ENCODE results near the gene CCR7. TPM values are rescaled to one million over a fixed set of nuclear protein-coding genes. Genes with fewer than 3 reads are reported as not detected.
A peak's percentile ranks its signal among the peaks of the same experiment; 100 is the strongest.

CCR7 gene
- polyA plus RNA-seq, 1 of the 3 experiments (the other 2 are of a cell fraction): not detected

- peaks cover 14 to 32% of the 10 kb centered on the region in 2 experiments; a peak in 3 of 4 replicates for H3K4me1 ChIP-seq (ENCODE audit: control insufficient read depth in 1 of 2, insufficient read depth in 2 of 2, low read depth in 1 of 2, low read length in 1 of 2)
- H3K9me3 ChIP-seq: no peaks in the 10 kb centered on the region
- no peaks in the 10 kb centered on the region for H3K9me2 ChIP-seq
- H3K4me2 ChIP-seq: no peak overlapping the region
- ChIA-PET CTCF (interaction anchor here (4.3 kb wide), 1 partner anchor 39 kb away, joined by 19 read pairs; no protein-coding TSS in a partner anchor), POLR2A (no interaction called here)
- no peak overlapping the region for H2AFZ ChIP-seq (ENCODE audit: low read depth)
- TF ChIP-seq EP300 (IDR thresholded peaks at IDR 0.05; ENCODE audit: borderline replicate concordance in 1 of 2, low read depth in 1 of 2, low read length in 1 of 2) (no peak), USF1 (IDR thresholded peaks at IDR 0.05; ENCODE audit: borderline replicate concordance, low read depth) (no peak), ELF1 (IDR thresholded peaks at IDR 0.05) (no peak), GATA2 (CRISPR knock-in tag; IDR thresholded peaks at IDR 0.05) (no peak), SMC3 (IDR thresholded peaks at IDR 0.05; ENCODE audit: low read depth, low read length) (no peak), RFX5 (IDR thresholded peaks at IDR 0.05; ENCODE audit: low read length) (no peak), MEF2A (IDR thresholded peaks at IDR 0.05; ENCODE audit: borderline replicate concordance, low read depth) (no peak), JUND (IDR thresholded peaks at IDR 0.05) (no peak), FOSL2 (IDR thresholded peaks at IDR 0.05; ENCODE audit: borderline replicate concordance, low read depth) (no peak), NRF1 (IDR thresholded peaks at IDR 0.05; ENCODE audit: low read depth, low read length) (no peak), YY1 (IDR thresholded peaks at IDR 0.05; ENCODE audit: low read depth) (no peak), MAX (IDR thresholded peaks at IDR 0.05; ENCODE audit: low read depth) (no peak)
- TF ChIP-seq, protein P1, sequence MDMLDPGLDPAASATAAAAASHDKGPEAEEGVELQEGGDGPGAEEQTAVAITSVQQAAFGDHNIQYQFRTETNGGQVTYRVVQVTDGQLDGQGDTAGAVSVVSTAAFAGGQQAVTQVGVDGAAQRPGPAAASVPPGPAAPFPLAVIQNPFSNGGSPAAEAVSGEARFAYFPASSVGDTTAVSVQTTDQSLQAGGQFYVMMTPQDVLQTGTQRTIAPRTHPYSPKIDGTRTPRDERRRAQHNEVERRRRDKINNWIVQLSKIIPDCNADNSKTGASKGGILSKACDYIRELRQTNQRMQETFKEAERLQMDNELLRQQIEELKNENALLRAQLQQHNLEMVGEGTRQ (IDR thresholded peaks at IDR 0.05; ENCODE audit: borderline replicate concordance, low read depth, low read length): no peak
- H3K27me3 ChIP-seq (ENCODE audit: insufficient read depth): no peaks in the 10 kb centered on the region
- no peak overlapping the region for H3K4me3 ChIP-seq (ENCODE audit: low read depth in 2 of 2, low read length in 1 of 2)
- no peak overlapping the region for H3K9ac ChIP-seq
- no peaks in the 10 kb centered on the region for H4K20me1 ChIP-seq (ENCODE audit: insufficient read depth)
- H3K27ac ChIP-seq (ENCODE audit: low read depth in 2 of 2, low read length in 1 of 2): no peak overlapping the region
- DNase-seq: no peak
- no peaks in the 10 kb centered on the region for H3K79me2 ChIP-seq (ENCODE audit: insufficient read depth)
- H3F3A ChIP-seq (replicated peaks; ENCODE audit: insufficient read depth): peaks cover 22% of the 10 kb centered on the region
- H3K36me3 ChIP-seq (replicated peaks in 1 of 2; ENCODE audit: control insufficient read depth in 1 of 2, insufficient read depth in 2 of 2, low read length in 1 of 2): no peaks in the 10 kb centered on the region
- 100% methylated on average over 3 of the region's 4 CpGs for WGBS (ENCODE audit: low lambda C conversion rate)
These were observed 50.3 kb downstream of the CCR7 start for GRCh38 chr17:40515011-40515410.

- peaks cover 14 to 35% of the 10 kb centered on the region in 2 experiments; a peak in 3 of 4 replicates for H3K4me1 ChIP-seq (ENCODE audit: control insufficient read depth in 1 of 2, insufficient read depth in 2 of 2, low read depth in 1 of 2, low read length in 1 of 2)
- no peak overlapping the region for H3K9ac ChIP-seq
- H3K79me2 ChIP-seq (ENCODE audit: insufficient read depth): no peaks in the 10 kb centered on the region
- no peaks in the 10 kb centered on the region for H3K9me2 ChIP-seq
- peaks cover 22% of the 10 kb centered on the region for H3F3A ChIP-seq (replicated peaks; ENCODE audit: insufficient read depth)
- DNase-seq: no peak
- CTCF ChIA-PET: interaction anchor here (0.7 to 4.3 kb wide), 3 partner anchors 19 to 55 kb away, joined by 3 to 19 read pairs (median 3); no protein-coding TSS in a partner anchor
- H3K27ac ChIP-seq (ENCODE audit: low read depth in 2 of 2, low read length in 1 of 2): no peak overlapping the region
- H3K9me3 ChIP-seq: no peaks in the 10 kb centered on the region
- H3K4me3 ChIP-seq (ENCODE audit: low read depth in 2 of 2, low read length in 1 of 2): no peak overlapping the region
- H3K4me2 ChIP-seq: no peak overlapping the region
- TF ChIP-seq NRF1 (IDR thresholded peaks at IDR 0.05; ENCODE audit: low read depth, low read length) (no peak), TEAD4 (IDR thresholded peaks at IDR 0.05; ENCODE audit: borderline replicate concordance, insufficient read depth) (no peak), POLR2AphosphoS5 (IDR thresholded peaks at IDR 0.05; ENCODE audit: low read depth, low read length) (no peak), TCF12 (IDR thresholded peaks at IDR 0.05) (peak; percentile 7; the same call in 1 of the 2 replicates), NFIC (IDR thresholded peaks at IDR 0.05; ENCODE audit: borderline replicate concordance) (no peak)
- TF ChIP-seq, protein P2, sequence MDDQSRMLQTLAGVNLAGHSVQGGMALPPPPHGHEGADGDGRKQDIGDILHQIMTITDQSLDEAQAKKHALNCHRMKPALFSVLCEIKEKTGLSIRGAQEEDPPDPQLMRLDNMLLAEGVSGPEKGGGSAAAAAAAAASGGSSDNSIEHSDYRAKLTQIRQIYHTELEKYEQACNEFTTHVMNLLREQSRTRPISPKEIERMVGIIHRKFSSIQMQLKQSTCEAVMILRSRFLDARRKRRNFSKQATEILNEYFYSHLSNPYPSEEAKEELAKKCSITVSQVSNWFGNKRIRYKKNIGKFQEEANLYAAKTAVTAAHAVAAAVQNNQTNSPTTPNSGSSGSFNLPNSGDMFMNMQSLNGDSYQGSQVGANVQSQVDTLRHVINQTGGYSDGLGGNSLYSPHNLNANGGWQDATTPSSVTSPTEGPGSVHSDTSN (IDR thresholded peaks at IDR 0.05): no peak
- no peak overlapping the region for H2AFZ ChIP-seq (ENCODE audit: low read depth)
- H4K20me1 ChIP-seq (ENCODE audit: insufficient read depth): no peaks in the 10 kb centered on the region
- WGBS (ENCODE audit: low lambda C conversion rate): 90% methylated on average over 7 of the region's 7 CpGs
- H3K36me3 ChIP-seq (replicated peaks in 1 of 2; ENCODE audit: control insufficient read depth in 1 of 2, insufficient read depth in 2 of 2, low read length in 1 of 2): no peaks in the 10 kb centered on the region
- POLR2A ChIA-PET: no interaction called here
- no peaks in the 10 kb centered on the region for H3K27me3 ChIP-seq (ENCODE audit: insufficient read depth)
These were observed 51.0 kb downstream of the CCR7 start for GRCh38 chr17:40514013-40514875.

Measured in SK-N-SH (cell line).